ENCODE data around the gene EIF4A2. TPM values are rescaled to one million over a fixed set of nuclear protein-coding genes. Genes with fewer than 3 reads are reported as not detected.
"Not testable (repeated sequence)": the region's sequence is repeated elsewhere in the genome, so short reads cannot be mapped to it uniquely, and the experiment has no call there.

EIF4A2 gene
- total RNA-seq, 2 experiments from 2014 or later: 477 to 501 TPM

- CTCF ChIA-PET: interaction anchor here (0.9 to 3.3 kb wide), 3 partner anchors 15 to 189 kb away, joined by 3 to 10 read pairs (median 4); no protein-coding TSS in a partner anchor
- POLR2A ChIA-PET: interaction anchor here (0.7 to 3.4 kb wide), 6 partner anchors 11 to 222 kb away, joined by 3 to 19 read pairs (median 3); partner anchors contain the start of gene EIF4A2
Observed at GRCh38 chr3:186806089-186807055, 23.0 kb downstream of the EIF4A2 start, which contains the start of gene RFC4. Gene RFC4, minus strand, starts transcription at chr3:186806482. Its CDS starts 1,769 bp downstream, at chr3:186804713.

DNA sequence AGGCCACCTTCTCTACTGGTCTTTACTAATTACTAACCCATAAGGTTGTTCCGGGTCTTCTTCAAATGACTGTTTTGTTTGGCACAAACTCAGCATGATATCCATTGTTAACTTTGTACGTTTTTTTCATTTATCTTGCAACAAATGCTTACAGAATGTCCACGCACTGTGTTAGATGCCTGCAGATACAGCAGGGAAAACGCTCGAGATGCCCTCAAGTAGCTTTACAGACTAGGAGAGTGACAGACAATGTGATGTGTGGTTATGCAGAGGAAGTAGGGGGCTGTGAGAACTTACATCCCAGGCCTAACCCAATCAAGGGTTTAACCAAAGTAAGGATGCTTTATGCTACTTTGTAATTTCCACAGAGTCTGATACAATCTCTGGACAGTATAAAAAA is 23.9 kb downstream of the EIF4A2 start:
- POLR2A ChIA-PET: interaction anchor here (0.7 to 3.4 kb wide), 5 partner anchors 11 to 223 kb away, joined by 3 to 19 read pairs (median 3); partner anchors contain the start of gene EIF4A2
- CTCF ChIA-PET: interaction anchor here (1.7 to 3.3 kb wide), 2 partner anchors 14 to 21 kb away, joined by 4 to 10 read pairs; no protein-coding TSS in a partner anchor

- CTCF ChIA-PET: interaction anchor here (1.0 kb wide), 1 partner anchor 11 kb away, joined by 4 read pairs; no protein-coding TSS in a partner anchor
- POLR2A ChIA-PET: no interaction called here
Observed at GRCh38 chr3:186810336-186810996, 27.1 kb downstream of the EIF4A2 start.

GRCh38 chr3:186811313-186811712 is 27.9 kb downstream of the EIF4A2 start:
- CTCF ChIA-PET, POLR2A ChIA-PET: not testable (repeated sequence)

DNA sequence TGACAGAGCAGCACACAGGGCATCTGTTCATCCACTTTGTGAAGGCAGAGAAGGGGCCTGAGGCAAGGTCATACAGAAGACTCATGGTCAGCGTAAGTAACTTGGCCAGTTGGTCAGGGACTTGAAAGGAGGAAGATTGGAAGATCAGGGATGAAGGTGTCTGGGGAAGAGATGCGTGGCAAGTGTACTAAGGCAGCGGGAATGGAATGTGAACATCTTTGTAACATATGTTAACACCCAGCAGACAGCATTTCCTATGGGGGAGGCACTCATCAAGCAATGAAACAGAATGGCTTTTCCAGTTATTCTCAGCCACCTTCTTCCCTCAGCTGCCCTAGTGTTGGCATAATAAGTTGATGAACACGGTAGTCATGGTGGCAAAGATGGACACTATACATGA is 30.7 kb downstream of the EIF4A2 start:
- POLR2A ChIA-PET: no interaction called here
- CTCF ChIA-PET: interaction anchor here (0.7 kb wide), 1 partner anchor 10 kb away, joined by 3 read pairs; no protein-coding TSS in a partner anchor

DNA sequence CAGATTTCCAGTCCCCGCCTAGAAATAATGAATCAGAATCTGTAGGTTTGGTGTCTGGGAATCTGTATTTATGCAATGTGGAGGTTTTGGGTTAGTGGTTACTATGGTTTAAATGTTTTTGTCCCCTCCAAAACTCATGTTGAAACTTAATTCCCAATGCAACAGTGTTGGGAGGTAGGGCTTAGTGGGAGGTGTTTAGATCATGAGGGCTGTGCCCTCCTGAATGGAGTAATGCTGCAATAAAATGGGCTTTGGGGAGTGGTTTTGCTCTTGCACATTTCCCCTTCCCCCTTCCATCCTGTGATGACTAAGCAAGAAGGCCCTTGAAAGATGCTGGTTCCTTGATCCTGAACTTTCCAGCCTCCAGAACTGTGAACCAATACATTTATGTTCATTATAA is 32.1 kb downstream of the EIF4A2 start:
- ChIA-PET CTCF (no interaction called here), POLR2A (interaction anchor here (0.6 kb wide), 1 partner anchor 12 kb away, joined by 5 read pairs; no protein-coding TSS in a partner anchor)

DNA sequence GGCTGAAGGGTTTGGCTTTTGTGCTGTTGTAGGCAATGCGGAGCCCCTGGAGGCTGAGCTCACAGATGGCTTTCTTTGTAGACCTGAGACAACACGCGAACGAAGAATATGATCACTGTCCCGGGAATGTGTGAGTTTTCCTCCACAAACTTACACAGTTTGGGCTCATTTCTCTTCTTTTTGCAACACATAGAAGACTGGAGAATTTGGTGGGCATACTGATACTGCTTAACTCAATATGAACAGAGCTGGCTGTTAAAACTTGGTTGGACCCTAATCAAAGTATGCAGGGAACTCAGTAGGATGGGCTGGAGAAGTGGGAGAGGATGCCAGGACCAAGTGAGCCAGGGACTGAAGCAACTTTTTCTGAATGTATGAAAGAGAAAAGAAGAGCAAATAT is 35.1 kb downstream of the EIF4A2 start:
- POLR2A ChIA-PET: no interaction called here
- CTCF ChIA-PET: interaction anchor here (2.3 kb wide), 1 partner anchor 201 kb away, joined by 7 read pairs; no protein-coding TSS in a partner anchor

DNA sequence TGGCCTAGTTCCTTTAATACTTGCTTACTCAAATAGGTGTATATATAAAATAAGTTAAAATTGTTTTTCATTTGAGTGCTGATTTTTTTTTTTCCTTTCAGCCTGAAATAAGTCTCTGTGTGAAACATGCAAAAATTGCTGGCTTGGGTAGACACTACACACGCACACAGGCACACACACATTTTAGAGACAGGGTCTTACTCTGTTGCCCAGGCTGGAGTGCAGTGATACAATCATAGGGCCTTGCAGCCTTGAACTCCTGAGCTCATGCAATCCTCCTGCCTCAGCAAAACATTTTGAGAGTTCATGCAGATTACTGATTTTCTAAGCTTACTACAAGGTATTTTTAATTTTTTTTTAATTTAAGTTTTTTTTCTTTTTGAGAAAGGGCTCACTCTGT is 35.6 kb downstream of the EIF4A2 start:
- POLR2A ChIA-PET: no interaction called here
- CTCF ChIA-PET: interaction anchor here (2.3 kb wide), 1 partner anchor 202 kb away, joined by 7 read pairs; no protein-coding TSS in a partner anchor

DNA sequence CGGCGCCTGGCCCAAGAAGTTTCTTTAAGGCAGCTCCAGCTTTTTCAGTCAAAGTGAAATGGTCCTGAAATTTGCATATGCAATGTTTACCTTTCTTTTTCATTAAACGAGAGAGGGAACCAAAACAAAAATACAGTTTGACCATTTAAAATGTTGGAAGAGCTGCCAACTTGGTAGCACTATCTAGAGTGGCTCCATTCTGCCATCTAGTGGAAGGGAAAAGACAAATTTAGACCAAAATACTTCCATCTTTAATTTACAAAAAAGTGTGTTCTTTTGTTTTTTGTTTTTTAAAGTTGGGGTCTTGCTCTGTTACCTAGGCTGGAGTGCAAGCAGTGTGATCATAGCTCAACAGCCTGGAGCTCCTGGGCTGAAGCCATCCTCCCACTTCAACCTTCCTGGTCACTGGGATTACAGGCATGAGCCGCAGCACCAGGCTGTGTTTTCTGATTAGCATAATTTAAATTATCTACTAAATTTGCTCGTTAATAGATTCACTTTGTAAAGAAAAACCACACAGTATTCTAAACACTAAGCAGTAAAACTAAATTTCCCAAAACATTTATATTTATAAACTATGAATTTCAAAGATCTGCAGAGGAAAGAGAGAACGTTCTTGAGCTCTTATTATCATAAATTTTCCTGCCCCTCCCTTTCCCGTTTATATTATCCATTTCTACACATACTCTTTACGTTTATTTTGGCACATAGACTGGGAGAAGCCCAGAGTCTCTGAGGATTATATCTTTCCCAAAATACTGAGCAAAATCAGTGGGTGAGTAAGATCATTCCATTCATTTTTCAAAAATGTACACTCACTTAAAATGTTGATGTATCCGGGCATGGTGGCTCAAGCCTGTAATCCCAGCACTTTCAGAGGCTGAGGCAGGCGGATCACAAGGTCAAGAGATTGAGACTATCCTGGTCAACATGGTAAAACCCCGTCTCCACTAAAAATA is 38.3 kb downstream of the EIF4A2 start:
- ChIA-PET POLR2A (interaction anchor here (1.0 kb wide), 1 partner anchor 32 kb away, joined by 3 read pairs; no protein-coding TSS in a partner anchor), CTCF (interaction anchor here (0.6 to 1.6 kb wide), 15 partner anchors 11 to 893 kb away, joined by 3 to 20 read pairs (median 4); partner anchors contain the start of genes RFC4 and RPL39L)

GRCh38 chr3:186822388-186822759 is 39.0 kb downstream of the EIF4A2 start:
- POLR2A ChIA-PET: not testable (repeated sequence)
- CTCF ChIA-PET: interaction anchor here (0.9 to 1.6 kb wide), 6 partner anchors 12 to 244 kb away, joined by 3 to 15 read pairs (median 4); partner anchors contain the start of gene RFC4

GRCh38 chr3:186823386-186823785 is 40.0 kb downstream of the EIF4A2 start:
- ChIA-PET POLR2A (no interaction called here), CTCF (interaction anchor here (0.7 kb wide), 1 partner anchor 148 kb away, joined by 3 read pairs; no protein-coding TSS in a partner anchor)

- POLR2A ChIA-PET: interaction anchor here (0.6 to 1.0 kb wide), 3 partner anchors 17 to 85 kb away, joined by 3 to 5 read pairs (median 4); no protein-coding TSS in a partner anchor
- CTCF ChIA-PET: interaction anchor here (0.5 to 1.7 kb wide), 5 partner anchors 11 to 333 kb away, joined by 3 to 4 read pairs (median 3); partner anchors contain the start of gene RFC4
Observed at GRCh38 chr3:186824430-186825139, 41.2 kb downstream of the EIF4A2 start.

GRCh38 chr3:186825294-186825821 is 42.0 kb downstream of the EIF4A2 start:
- CTCF ChIA-PET: interaction anchor here (1.0 to 1.7 kb wide), 3 partner anchors 20 to 210 kb away, joined by 4 read pairs; partner anchors contain the start of gene RFC4
- POLR2A ChIA-PET: interaction anchor here (0.8 to 2.5 kb wide), 3 partner anchors 18 to 84 kb away, joined by 3 to 16 read pairs (median 4); partner anchors contain the start of gene EIF4A2

- ChIA-PET CTCF (interaction anchor here (1.0 to 1.7 kb wide), 3 partner anchors 20 to 211 kb away, joined by 4 read pairs; partner anchors contain the start of gene RFC4), POLR2A (interaction anchor here (0.6 to 2.5 kb wide), 2 partner anchors 19 to 42 kb away, joined by 3 to 16 read pairs; partner anchors contain the start of gene EIF4A2)
Observed at GRCh38 chr3:186825872-186826409, 42.6 kb downstream of the EIF4A2 start.

DNA sequence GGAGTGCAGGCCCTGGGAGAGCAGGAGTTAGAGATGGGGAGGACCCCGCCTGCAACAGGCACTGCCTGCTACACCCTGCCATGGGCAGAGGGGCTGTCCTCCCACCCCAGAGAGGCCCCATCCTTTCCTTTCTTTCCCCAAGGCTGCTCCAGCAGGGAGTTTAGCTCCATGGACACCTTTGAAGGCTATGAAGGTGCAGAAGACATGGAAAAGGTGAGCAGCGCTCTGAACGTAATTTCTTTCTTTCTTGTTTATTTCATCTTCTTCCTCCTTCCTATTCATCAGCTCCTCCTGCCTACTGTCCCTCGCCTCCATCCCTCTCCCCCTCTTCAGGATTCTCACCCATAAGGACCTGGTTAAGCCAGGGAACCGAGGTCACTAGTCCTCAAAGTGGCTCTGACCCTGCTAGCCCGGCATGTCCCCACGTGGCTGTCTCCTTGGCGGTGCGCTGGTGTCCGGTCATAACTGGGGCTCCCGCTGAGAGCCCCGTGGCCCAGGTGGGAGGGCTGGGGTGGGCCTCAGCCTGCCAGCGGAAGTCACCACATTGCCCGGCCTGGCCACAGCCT is 43.1 kb downstream of the EIF4A2 start:
- ChIA-PET POLR2A (interaction anchor here (0.6 to 2.5 kb wide), 7 partner anchors 19 to 313 kb away, joined by 3 to 16 read pairs (median 4); partner anchors contain the start of genes DNAJB11, EIF4A2 and RPL39L), CTCF (interaction anchor here (1.0 to 1.4 kb wide), 4 partner anchors 54 to 338 kb away, joined by 3 to 4 read pairs (median 4); no protein-coding TSS in a partner anchor)
